Fibroblast of mammary gland (primary cell): ENCODE data around the gene SURF6.

Source experiments
- DNase-seq: peaks from one replicate; pipeline ENCODE4 v3.0.0-alpha.2; 2010; ENCODE audit warnings: low read depth
- H3K4me3 ChIP-seq: 2 replicates; pipeline ENCODE4 v1.5.1; 2011; ENCODE audit warnings: low read depth, mild to moderate bottlenecking, low read length, moderate library complexity; ENCODE audit not compliant: control insufficient read depth
- CTCF ChIP-seq: conservative IDR thresholded peaks from 2 replicates; pipeline ENCODE4 v1.5.1; 2011; ENCODE audit warnings: low read depth, low read length, inconsistent platforms; ENCODE audit not compliant: control insufficient read depth, insufficient read depth

SURF6 gene

GRCh38 chr9:133315997-133316396, 20.0 kb downstream of the SURF6 start:
- no peak for TF ChIP-seq CTCF
- no peak for DNase-seq

GRCh38 chr9:133309608-133310007, 26.4 kb downstream of the SURF6 start:
- no peak for DNase-seq
- TF ChIP-seq CTCF: no peak
- H3K4me3 ChIP-seq: no peak overlapping the region

More at GRCh38 chr9:133315997-133316396, 20.0 kb downstream of the SURF6 start:
- no peak overlapping the region for H3K4me3 ChIP-seq

GRCh38 chr9:133307301-133307700, 28.7 kb downstream of the SURF6 start:
- no peak for DNase-seq
- H3K4me3 ChIP-seq: no peak overlapping the region
- no peak for TF ChIP-seq CTCF

- DNase-seq: no peak
- no peak for TF ChIP-seq CTCF
- H3K4me3 ChIP-seq: no peak overlapping the region
These were observed 29.5 kb downstream of the SURF6 start for GRCh38 chr9:133306242-133307204.

- no peak for TF ChIP-seq CTCF
- DNase-seq: no peak
- no peak overlapping the region for H3K4me3 ChIP-seq
These were observed 30.3 kb downstream of the SURF6 start for GRCh38 chr9:133305731-133306130.

- DNase-seq: no peak
- TF ChIP-seq CTCF: no peak
- H3K4me3 ChIP-seq: no peak overlapping the region
These were observed 31.3 kb downstream of the SURF6 start for GRCh38 chr9:133304477-133305377.
